Fibroblast of skin of left biceps (primary cell): ENCODE measurements around the gene CDKN2C.
"Not testable (repeated sequence)": the region's sequence is repeated elsewhere in the genome, so short reads cannot be mapped to it uniquely, and the experiment has no call there.

Experiments used
- DNase-seq, 2 experiments: peaks; one replicate each; pipeline ENCODE4 v3.0.0-alpha.2; 2013; ENCODE audit warnings: low read depth in 2 of 2

Gene CDKN2C

DNA sequence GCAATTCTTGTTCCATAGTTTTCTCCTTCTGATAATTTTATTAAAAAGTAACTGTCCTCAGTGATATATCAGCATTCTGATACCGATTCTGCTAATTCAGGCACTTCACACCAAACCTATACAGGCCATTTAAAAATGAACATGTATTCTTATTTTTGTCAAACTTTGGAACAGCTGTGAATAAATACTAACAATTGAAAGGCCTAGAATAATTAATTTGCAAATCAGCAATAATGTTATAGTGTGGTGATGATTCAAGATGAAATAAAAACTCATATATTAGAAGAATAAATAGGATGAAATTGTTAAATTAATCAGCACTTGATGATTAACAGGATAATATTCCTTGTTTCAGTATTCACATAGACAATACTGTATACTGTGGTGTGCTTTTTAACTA lies 9.9 kb downstream of the CDKN2C start:
- no peak for DNase-seq

DNA sequence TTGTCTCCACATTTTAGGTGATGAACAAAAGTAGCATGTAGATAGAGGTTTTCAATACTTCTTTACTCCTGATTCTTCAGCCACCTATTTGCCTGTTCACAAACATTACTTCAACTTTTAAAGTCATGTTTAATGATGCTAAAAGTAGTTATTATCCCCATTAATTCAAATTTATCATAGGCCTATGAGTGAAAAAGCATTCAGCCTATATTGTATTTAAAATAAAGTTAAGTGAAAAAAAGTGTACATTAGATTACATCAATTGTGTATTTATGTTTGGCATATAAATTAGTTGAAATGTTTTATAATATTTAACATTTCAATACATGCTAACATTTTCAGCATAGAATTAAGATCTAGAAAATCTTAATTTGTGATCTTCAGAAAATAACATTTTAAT lies 10.5 kb downstream of the CDKN2C start:
- no peak for DNase-seq

DNA sequence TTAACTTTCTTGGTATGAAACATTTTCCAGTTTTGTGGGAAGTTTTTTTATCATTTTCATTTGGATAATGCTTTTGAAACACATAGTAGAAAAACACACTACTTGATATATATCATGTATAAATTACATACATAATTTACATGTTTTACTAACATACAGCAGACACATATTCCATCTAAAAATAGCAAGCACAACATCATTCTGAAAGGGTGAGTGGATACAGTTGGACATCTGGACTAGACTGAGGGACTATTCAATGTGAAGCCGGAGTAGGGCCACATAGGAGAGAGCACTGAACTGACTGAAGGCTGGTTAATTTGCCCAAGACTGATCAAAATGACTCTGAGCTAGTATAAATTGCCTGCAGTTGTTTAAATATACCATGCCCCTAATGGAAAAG lies 11.7 kb downstream of the CDKN2C start:
- no peak for DNase-seq

DNA sequence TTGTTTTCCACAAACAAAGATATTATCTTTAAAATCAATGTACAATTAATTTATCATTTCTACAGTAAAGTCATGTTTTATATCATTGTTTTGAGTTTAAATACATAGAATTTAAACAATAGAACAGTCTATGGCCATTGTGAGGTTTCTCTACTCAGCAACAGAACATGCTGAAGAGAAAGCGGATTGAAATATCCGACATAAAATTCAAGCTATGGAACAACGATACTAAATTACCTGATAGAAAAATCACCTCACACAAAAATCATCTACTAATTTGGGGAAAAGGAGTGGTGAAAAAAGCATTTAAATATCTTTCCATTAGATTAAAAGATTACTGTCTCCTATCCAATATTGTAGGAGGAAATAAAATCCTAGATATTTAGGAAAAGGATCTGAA lies 12.6 kb downstream of the CDKN2C start:
- no peak for DNase-seq

DNA sequence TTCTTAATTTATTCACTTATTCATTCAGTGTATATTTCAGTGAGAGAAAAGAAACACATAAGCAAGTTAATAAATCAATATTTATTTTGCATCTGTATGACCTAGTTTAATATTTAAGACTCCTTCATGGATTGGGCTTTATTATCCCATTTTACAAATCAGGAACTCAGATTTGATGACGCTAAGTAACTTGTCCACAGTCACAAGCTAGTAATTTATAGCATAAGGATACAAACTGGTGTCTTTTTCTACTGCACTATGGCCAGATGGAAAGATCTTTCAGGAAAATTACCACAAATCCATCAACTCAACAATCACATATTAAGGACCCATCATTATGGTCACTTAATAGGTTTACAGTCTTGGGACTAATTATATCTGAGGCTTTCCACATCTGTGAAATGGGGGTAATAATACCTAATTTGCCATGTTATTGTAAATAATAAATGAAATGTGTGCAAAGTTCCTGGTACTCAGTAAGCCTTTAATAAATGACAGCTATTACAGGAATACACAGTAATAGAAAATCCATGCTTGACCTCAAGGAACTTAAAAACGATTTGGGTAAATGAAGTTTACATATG lies 13.3 kb downstream of the CDKN2C start:
- DNase-seq = no peak

DNA sequence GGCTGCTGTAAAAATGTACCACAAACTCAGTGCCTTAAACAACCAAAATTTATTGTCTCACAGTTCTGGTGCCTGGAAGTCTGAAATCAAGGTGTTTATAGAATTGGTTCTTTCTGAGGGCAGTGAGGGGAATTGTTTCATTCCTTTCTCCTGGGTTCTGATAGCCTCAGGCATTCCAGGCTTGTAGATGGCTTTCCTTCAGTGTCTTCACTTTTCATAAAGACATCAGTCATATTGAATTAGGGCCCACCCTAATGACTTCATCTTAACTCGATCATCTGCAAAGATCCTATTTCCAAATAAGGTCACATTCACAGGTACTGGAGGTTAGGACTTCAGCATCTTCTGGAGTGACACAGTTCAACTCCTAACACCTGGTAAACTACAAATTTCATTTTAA lies 15.0 kb downstream of the CDKN2C start:
- no peak for DNase-seq

DNA sequence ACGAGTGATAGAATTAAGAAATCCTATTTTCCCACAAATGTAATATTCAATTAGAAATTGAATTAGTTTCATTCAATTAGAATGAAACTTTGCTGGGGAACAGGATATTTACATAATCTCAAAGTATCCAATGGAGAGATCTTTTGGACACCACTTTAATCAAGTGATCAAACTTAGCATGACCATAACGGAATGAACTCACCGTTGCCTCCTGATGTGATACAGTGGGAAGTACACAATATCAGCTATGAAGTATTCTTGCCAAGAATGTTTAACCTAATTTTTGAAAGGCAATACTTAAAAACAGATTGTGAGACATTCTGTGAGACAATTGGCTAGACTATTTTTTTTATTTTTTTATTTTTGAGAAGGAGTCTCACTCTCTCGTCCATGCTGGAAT lies 16.6 kb downstream of the CDKN2C start:
- no peak for DNase-seq

DNA sequence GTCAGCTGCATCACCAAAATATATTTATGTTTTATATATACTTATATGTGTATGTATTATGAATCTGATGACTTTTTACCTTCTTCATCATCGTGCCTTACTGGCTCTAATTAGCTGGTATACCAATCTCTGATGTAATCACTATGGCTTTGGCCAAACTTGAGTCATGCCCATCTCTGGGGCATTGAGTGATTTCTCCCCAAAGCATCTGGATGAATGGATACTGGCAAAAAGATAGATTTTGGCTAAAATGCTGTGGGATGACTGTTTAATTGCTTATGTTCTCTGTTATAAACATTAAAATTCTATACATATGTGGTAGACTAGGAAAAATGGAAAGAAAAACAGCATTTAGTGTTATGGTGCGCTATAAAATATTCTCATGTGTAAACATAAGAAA lies 19.6 kb downstream of the CDKN2C start:
- no peak for DNase-seq

DNA sequence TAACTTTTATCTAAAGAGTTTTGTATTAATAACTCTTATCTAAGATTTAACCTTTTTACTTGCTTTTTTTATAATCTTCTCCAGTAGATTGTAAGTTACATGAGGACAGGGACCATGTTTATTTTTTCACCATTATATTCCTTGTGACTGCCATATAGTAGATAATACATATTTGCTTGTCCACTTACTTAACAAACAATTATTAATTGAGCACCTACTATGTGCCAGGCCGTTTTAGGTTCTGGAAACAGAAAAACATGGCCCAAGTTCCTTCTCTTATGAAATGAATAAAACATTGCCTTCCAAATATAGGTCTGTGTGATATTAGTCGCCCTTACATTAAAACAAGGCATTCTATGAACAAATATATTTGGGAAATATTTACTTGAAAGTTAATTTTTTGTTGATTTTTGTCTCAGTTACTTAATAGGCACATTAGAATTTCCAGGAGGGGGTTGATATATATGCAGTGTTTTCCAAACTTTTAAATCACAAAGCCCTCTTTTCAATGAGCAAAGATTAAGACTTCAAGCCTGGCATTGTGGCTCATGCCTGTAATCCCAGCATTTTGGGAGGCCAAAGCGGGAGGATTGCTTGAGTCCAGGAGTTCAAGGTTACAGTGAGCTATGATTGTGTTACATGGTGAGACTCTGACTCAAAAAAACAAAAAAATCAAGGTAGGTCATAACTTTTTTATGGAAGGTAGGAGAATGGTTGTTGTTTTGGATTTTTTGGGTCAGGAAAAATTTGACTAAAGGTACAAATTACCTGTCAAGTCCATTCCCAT lies 22.7 kb downstream of the CDKN2C start:
- DNase-seq = no peak

DNA sequence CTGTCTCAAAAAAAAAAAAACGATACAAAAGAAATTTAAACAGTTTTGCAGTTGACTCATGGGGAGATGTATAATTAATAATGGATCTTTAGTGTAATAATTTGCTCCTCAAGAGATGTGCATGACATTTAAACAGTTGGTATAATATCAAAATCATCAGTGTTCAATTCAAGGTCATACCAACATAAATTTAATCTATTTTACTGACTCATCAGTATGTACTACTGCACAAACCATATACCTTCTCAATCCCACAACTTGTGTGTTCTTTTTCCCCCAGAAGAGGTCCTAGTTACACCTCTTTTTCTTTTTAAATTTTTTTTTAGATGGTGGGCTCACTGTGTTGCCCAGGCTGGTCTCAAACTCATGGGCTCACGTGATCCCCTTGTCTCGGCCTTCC lies 23.6 kb downstream of the CDKN2C start:
- DNase-seq = no peak

DNA sequence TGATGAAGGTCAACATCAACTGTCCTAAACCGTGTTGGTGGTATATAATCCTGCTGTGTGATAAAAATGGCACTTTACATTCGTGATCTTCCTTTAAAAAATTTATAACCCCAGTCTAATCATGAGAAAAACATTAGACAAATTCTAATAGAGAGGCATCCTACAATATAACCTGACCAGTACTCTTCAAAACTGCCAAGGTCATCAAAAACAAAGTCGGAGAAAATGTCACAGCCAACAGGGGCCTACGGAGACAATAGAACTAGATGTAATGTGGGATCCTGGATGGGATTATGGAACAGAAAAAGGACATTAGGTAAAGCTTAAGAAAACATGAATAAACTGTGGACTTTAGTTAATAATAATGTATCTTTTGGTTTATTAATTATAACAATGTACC lies 25.0 kb downstream of the CDKN2C start:
- DNase-seq = no peak

DNA sequence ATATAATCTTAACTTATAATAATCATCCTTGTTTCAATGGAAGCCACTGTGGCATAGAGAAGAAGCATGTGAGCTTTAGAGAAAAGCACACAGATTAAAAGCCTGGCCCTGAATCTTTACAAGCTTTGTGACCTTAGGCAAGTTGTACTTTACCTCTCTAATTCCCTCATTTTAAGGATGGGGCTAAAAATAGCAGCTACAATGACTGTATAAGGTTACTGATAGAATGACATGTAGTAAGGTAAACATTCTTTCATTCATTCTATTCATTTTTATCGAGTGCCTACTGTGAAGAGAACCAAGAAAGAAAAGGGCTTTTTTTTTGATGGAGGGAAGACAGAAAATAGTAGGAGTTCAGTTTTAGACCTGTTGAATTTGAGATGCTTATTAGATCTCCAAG lies 25.6 kb downstream of the CDKN2C start:
- DNase-seq = no peak

DNA sequence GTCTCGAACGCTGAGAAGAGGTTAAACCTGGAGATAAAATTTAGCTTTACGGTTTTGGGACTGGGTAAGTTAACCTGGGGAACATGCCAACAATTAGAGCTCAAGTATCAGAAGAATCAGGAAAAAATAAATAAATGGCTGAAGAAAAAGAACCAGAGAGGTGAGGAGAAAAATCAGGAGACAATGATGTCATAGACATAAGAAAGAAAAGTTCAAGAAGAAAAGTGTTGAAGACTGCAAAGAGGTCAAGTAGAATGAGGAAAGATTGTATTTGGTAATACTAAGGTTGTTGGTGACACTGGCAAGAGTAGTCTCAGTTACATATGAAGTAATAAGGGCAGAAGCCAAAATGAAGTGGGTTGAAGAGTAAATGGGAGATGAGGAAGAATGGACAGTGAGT lies 26.0 kb downstream of the CDKN2C start:
- no peak for DNase-seq

DNA sequence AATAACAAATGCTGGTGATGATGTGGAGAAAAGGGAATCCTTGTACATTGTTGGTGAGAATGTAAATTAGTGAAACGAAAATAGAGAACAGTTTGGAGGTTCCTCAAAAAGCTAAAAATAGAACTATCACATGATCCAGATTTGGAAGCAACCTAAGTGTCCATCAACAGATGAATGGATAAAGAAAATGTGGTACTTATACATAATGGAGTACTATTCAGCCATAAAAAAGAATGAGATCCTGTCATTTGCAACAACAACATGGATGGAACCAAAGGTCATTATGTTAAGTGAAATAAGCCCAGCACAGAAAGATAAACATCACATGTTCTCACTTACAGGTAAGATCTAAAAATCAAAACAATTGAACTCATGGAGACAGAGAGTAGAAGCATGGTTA lies 29.3 kb downstream of the CDKN2C start:
- DNase-seq = not testable (repeated sequence)

DNA sequence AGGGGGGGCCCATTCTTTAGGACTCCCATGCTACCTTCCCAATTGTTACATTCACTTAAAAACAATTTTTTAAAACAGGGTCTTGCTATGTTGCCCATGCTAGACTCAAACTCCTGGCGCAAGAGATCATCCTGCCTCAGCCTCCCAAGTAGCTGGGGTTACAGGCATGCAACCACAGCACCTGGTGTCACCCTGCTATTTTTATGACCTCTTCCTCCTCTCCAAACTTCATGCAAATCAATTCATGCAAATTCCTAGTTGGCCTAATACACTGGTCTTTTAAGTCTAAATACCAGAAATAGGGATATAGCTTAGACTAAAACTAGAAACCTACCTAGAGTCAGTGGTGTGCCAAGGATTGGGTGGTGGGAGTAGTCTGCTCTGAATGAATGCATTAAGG lies 30.1 kb downstream of the CDKN2C start:
- DNase-seq = no peak

DNA sequence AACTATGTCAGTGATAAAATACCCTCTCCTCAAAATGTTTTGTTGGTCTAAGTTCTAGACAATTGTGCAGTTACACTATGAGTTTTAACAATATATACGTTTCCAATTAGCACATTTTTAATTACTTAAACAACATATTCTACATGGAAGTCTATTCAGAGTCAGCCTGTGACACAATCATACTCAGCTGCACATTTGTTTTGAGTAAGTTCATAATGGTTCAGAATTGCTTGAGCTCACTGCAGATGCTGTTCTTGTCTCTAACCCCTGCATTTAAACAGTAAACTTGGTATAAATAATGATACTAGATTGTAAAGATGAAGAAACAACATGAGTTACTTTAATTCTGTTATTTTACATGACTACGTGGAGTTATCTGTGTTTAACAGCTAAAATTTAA lies 30.6 kb downstream of the CDKN2C start:
- no peak for DNase-seq

DNA sequence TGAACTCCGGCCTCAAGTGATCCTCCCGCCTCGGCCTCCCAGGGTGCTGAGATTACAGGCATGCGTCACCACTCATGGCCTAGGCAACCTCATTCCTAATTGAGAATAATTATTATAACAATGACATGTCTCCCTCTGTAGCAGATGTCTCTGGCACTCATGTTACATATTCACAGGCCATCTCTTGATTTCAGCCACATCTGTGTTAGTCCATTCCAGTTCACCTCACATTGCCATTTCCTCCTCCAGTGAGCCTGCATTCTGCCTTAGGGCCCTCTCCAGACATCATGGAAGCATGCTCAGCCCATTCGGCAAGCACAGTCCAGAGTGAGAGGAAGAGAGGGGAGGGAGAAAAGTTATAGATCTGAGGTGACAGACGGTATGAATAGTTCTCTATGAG lies 32.5 kb downstream of the CDKN2C start:
- no peak for DNase-seq

DNA sequence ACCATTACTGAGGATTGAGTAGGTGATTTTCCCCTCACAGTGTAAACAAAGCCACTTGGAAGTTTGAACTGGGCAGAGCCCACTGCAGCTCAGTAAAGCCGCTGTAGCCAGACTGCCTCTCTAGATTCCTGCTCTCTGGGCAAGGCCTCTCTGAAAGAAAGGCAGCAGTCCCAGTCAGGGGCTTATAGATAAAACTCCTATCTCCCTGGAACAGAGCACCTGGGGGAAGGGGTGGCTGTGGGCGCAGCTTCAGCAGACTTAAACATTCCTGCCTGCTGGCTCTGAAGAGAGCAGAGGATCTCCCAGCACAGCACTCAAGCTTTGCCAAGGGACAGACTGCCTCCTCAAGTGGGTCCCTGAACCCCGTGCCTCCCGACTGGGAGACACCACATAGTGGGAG lies 35.5 kb downstream of the CDKN2C start:
- not testable (repeated sequence) for DNase-seq

DNA sequence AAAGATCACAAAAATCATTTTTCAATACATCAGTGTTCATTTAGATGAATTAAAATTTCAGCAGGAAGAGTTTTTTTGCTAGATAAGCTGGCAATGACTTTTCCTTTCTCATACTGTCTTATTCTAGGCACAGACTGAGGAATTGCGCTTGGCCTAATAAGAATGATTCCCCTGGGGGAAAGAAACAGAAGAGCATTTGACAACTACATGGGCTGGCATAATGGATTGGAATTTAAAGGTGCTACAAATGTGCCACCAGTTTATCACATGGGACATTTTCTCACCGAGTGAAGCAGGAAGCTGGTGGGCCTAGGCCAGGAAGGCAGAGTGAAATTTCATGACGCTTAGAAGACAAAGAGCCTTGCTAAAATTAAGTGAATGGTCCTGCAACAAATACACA lies 39.3 kb downstream of the CDKN2C start:
- no peak for DNase-seq

DNA sequence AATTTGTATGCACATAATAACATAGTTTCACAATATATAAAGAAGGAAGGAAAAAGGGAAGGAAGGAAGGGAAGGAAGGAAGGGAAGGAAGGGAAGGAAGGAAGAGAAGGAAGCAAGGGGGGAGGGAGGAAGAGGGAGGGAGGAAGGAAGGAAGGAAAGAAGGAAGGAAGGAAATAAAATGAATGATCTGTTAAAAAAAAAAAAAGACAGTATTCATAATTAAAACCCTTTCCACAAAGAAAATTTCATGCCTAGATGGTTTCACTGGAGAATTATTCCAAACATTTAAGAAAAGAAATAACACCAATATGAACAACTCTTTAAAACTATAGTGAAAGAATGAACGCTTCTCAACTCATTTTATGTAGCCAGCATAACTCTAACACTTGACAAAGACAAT lies 44.8 kb downstream of the CDKN2C start:
- no peak for DNase-seq

DNA sequence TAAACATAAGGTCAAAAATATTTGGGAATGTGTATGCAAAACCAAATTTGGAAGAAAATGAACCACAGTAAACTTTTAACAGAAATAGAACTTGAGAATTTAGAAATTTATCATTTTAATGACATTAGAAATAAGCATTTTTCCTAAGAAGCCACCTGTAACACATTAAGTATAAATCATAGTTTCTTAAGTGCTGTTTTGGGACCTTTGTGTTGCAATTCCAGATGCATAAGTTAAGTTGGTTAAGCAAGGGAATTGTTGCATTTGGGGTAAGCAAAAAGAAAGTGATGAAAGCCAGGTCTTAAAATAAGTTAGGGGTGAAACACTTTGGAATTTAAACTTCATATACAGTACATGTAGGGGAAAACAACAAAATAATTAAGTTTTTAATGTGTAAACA lies 49.8 kb downstream of the CDKN2C start:
- DNase-seq = peak; percentile 12 to 21
